ENCODE data around the gene TSPYL6.

DNA sequence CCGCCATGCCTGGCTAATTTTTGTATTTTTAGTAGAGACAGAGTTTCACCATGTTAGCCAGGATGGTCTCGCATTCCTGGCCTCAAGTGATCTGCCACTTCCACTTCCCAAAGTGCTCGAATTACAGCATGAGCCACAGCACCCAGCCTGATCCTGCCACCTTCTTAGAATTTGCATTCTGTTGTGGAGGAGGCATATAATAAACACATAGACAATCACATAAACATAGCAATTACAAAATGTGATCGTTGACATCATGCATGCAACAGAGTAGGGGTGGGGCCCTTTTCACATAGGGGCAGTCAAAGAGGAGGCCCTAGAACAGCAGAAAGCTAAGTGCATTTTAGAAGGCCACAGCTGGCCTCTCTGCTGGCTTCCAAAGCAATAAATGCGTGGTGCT lies 39.9 kb upstream of the TSPYL6 start:
- TF ChIP-seq YY1 (IDR thresholded peaks at IDR 0.05; ENCODE audit: insufficient read depth, insufficient read length) (no peak), ZNF274 (IDR thresholded peaks at IDR 0.05; ENCODE audit: low read depth, low read length) (no peak), SUZ12 (IDR thresholded peaks at IDR 0.05; ENCODE audit: extremely low read depth, insufficient read depth, insufficient read length) (no peak)
